HG02852 (cell line): ENCODE results near the gene SLC7A6OS.
A peak's percentile ranks its signal among the peaks of the same experiment; 100 is the strongest.

ENCODE experiments used
- ATAC-seq: cut with Tn5 transposase; IDR thresholded peaks from one replicate; pipeline ENCODE4 v1.9.1; 2021; ENCODE audit warnings: mild to moderate bottlenecking, moderate library complexity; ENCODE audit not compliant: unreplicated experiment

The SLC7A6OS gene

GRCh38 chr16:68282064-68282452 lies 28.7 kb downstream of the SLC7A6OS start:
- ATAC-seq: no peak

DNA sequence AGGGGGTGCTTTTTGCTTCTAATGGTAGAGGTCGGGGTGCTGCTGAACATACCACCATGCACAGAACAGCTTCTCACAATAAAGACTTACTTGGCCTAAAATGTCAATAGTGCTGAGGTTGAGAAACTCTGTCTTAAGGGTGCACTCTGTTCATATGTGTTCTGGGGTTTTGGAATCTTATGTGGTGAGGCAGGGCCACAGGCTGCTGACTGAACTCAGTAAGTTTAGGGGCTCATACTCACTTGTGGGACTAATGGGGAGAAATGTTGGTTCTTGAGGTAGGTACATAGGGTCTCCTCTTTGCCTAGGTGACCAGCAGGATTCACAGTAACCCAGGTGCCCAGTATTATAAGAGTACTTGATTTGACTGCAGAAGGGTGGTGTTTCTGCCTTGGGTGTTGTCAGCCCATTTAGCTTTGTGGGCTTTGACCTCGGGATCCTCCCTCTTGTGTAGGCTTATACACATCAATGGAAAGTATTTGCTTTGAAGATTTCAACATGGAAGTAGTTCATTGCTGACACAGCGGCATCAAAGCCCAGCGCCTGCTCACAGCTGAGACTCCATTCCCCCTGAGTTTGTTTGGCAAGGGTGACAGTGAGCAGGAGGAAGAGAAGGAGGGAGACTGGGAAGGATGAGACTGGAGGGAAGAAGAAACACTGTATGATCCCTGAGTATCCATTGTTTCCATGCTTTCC lies 29.2 kb downstream of the SLC7A6OS start:
- ATAC-seq: no peak

GRCh38 chr16:68279726-68280558 lies 30.8 kb downstream of the SLC7A6OS start:
- no peak for ATAC-seq

DNA sequence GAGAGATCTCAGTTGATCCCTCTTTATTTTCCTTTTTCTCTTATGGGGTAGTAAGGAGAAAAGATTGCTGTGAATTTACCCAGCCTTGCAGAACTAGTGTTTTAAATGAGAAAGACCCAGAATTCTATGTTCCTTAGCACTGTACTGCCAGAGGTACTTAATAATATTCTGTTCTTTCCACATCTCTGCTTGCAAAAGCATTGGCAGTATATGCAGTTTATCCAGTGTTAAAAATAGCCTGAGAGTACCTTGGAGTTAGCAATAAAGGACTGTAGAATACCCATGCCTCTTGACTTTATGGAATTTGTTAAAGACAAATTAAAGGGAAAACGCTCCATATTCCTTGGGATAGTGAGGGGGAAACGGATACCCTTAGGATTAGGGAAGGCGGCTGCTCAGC lies 34.5 kb downstream of the SLC7A6OS start:
- no peak for ATAC-seq

GRCh38 chr16:68275611-68276191 lies 35.0 kb downstream of the SLC7A6OS start:
- ATAC-seq: peak; percentile 69

DNA sequence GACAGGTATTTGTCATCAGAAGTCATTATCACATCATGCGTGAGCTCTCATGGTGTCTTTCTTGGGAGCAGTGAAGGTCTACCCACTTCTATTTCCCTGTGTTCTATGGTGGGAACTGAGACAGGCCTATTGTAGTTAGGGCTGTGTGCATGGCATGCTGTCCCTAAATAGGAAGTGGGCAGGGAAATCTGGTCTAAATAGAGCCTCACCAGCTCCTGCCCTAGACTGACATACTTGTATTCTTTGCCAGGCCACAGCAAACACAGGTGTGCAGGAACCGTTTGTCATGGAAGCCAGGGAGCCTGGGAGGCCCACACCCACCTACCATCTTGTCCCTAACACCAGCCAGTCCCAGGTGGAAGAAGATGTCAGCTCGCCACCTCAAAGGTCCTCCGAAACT lies 36.3 kb downstream of the SLC7A6OS start:
- ATAC-seq: no peak

DNA sequence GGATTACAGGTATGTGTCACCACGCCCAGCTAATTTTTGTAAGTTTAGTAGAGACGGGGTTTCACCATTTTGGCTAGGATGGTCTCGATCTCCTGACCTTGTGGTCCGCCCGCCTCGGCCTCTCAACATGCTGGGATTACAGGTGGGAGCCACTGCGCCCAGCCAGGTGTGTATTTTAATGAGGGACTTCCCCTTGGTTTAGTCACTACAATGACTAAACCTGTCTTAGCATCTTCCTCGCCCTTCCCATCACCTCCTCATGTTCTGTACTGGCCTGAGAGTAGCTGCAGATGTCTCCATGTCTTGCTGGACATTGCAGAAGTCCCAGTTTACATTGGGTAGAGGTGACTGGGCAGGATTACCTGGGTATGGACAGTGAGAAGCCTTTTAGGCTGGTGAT lies 36.9 kb downstream of the SLC7A6OS start:
- ATAC-seq: no peak

GRCh38 chr16:68273459-68273858 lies 37.3 kb downstream of the SLC7A6OS start:
- no peak for ATAC-seq

- ATAC-seq: no peak
Measured at GRCh38 chr16:68272507-68273209, 38.1 kb downstream of the SLC7A6OS start.

DNA sequence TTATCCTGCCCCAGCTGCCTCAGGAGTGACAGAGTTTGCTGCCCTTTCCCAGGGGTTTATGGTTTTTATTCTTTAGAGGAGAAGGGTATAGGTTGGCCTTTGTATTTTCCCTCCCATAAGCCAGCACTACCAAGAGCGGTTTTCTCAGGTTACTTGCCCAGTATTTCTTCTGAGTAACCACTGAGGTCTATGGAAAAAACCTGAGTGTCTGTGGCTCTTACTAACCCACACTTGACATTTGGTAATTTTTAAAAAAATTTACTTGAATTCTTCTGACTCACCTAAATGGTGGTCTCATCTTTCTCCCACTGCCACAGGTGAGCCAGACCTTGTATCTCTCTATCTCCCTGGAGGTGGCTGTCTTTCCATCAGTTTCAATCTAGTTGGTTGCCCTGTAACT lies 40.4 kb downstream of the SLC7A6OS start:
- no peak for ATAC-seq

- ATAC-seq: no peak
Measured at GRCh38 chr16:68269793-68270192, 41.0 kb downstream of the SLC7A6OS start.

DNA sequence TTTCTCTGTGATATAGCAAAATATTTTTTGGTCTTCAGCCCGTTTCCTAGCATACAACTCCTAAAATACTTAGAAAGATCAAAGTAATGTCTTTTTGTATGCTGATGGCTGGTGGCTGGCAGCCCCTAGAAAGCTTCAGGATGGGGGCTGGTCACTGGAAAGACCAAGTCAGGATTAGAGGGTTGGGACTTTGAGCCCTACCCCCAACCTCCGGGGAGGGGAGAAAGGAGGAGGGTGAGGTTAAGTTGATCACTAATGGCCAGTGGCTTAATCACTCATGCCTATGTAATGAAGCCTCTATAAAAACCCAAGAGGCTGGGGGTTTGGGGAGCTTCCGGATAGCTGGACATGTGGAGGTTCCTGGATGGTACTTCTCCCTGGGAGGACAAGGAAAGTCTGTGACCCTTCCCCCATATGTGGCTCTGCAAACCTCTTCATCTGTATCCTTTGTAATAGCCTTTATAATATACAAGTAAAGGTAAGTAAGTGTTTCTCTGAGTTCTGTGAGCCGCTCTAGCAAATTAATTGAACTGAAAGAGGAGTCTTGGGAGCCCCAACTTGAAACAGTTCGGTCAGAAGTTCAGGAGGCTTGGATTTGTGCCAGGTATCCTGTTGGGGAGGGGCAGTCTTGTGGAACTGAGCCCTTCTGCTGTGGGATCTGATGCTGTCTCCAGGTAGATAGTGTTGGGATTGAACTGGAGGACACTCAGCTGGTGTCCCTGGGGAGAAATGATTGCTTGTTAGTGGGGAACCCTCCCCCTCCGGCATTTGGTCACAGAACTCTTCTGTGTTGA lies 42.9 kb downstream of the SLC7A6OS start:
- no peak for ATAC-seq

GRCh38 chr16:68265078-68265920 lies 45.4 kb downstream of the SLC7A6OS start:
- no peak for ATAC-seq

GRCh38 chr16:68264128-68265077 lies 46.3 kb downstream of the SLC7A6OS start, which contains the start of gene SLC7A6:
Gene SLC7A6 (plus strand): TSS chr16:68264526. CDS start chr16:68274727, 10,201 bp downstream.
- peak; percentile 69 for ATAC-seq

DNA sequence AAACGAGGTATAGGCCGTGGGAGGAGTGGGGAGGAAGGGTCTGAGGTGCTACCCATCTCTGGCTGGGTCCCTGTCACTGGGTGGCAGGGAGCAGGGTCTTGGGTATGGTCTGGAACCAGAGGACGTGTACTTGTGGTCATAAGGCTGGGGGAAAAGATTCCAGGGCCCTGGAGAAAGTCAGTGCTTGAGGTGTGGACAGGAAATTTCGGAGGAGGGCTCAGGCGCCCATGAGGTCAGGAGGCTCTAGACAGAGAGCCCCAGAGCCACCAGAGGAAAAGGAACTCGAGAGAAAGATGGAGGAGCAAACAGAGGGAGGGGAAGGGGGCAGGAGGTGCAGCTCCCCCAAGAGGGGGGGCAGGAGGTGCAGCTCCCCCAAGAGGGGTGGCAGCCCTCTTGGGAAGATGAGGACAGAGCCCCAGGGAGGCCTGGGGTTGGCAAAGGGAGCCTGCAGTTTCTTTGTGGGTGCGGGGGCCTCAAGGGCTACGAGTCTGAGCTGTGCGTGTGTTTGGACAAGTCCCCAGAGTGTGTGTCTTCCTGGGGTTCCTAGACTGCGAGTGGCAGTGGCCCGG lies 47.1 kb downstream of the SLC7A6OS start:
- peak; percentile 5 for ATAC-seq

DNA sequence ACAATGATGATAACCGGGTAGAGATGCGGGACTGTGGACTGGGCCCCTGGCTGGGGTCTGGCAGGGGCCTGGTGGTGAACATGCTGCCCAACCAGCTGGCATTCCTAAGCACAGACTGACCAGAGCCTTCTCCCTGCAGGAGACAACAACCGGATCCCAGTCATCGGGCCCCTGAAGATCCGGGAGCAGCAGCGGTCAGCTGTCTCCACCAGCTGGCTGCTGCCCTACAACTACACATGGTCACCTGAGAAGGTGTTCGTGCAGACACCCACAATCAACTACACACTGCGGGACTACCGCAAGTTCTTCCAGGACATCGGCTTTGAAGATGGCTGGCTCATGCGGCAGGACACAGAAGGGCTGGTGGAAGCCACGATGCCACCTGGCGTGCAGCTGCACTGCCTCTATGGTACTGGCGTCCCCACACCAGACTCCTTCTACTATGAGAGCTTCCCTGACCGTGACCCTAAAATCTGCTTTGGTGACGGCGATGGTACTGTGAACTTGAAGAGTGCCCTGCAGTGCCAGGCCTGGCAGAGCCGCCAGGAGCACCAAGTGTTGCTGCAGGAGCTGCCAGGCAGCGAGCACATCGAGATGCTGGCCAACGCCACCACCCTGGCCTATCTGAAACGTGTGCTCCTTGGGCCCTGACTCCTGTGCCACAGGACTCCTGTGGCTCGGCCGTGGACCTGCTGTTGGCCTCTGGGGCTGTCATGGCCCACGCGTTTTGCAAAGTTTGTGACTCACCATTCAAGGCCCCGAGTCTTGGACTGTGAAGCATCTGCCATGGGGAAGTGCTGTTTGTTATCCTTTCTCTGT lies 51.5 kb downstream of the SLC7A6OS start:
- no peak for ATAC-seq
